Lung (tissue), 12 donors: ENCODE results near the gene KRT73. TPM values are rescaled to one million over a fixed set of nuclear protein-coding genes. Genes with fewer than 3 reads are reported as not detected.

Source experiments
- ATAC-seq: fragments of 200-7000 bp; cut with Tn5 transposase; one replicate; pipeline ENCODE4 v1.9.1; 2020; ENCODE audit warnings: moderate number of reproducible peaks; ENCODE audit not compliant: insufficient read depth, low FRiP score
- DNase-seq, 3 donors: peaks; one replicate each; pipeline ENCODE4 v3.0.0-alpha.2; 2013 to 2017
- H3K27ac ChIP-seq, 2 donors: one replicate each; pipeline ENCODE4 v1.5.1; 2013; ENCODE audit warnings: mild to moderate bottlenecking in 2 of 2, moderate library complexity in 2 of 2, control low read depth in 1 of 2, inconsistent platforms in 1 of 2, low read depth in 1 of 2, low read length in 1 of 2
- H3K27me3 ChIP-seq, 3 donors: one replicate each; pipeline ENCODE4 v1.5.1; 2013; ENCODE audit warnings: low read length in 2 of 3; ENCODE audit not compliant: control insufficient read depth in 3 of 3, insufficient read depth in 3 of 3
- H3K36me3 ChIP-seq, 4 donors: one replicate each; pipeline ENCODE4 v1.5.1; 2013; ENCODE audit warnings: low read length in 4 of 4, mild to moderate bottlenecking in 1 of 4, moderate library complexity in 1 of 4; ENCODE audit not compliant: control insufficient read depth in 4 of 4, insufficient read depth in 4 of 4
- H3K4me1 ChIP-seq, 5 donors: one replicate each; pipeline ENCODE4 v1.5.1; 2013; ENCODE audit warnings: low read length in 5 of 5, mild to moderate bottlenecking in 2 of 5, moderate library complexity in 1 of 5; ENCODE audit not compliant: control insufficient read depth in 5 of 5, insufficient read depth in 5 of 5
- H3K4me3 ChIP-seq: one replicate; pipeline ENCODE4 v1.5.1; 2013; ENCODE audit warnings: mild to moderate bottlenecking, control low read depth, moderate library complexity
- H3K9ac ChIP-seq, 2 donors: one replicate each; pipeline ENCODE4 v1.5.1; 2013; ENCODE audit warnings: low read length in 2 of 2, control low read depth in 1 of 2; ENCODE audit not compliant: insufficient read depth in 1 of 2
- H3K9me3 ChIP-seq, 4 donors: one replicate each; pipeline ENCODE4 v1.5.1; 2013; ENCODE audit warnings: low read length in 3 of 4, mild to moderate bottlenecking in 1 of 4, moderate library complexity in 1 of 4; ENCODE audit not compliant: control insufficient read depth in 4 of 4, insufficient read depth in 3 of 4
- WGBS, 2 donors: extraction: QIAGEN DNeasy Blood & Tissue Kit; methylation state at CpG; one replicate each; pipeline ENCODE4 v1.1.7; 2013; 5-methylcytosine and 5-hydroxymethylcytosine counted together
- polyA plus RNA-seq, 2 donors: library from polyadenylated mRNA; stranded (reverse); fragments of 200-250 nt; gene quantifications; one replicate each; pipeline ENCODE4 v1.2.1, GENCODE V29; 2013
- total RNA-seq, 2 donors: library from RNA; depleted of rRNA in 1 of 2; stranded (reverse); fragments of >200 nt in 1 of 2; gene quantifications; one replicate each; pipeline ENCODE4 v1.2.1, GENCODE V29; 2014 to 2021
- TF ChIP-seq, protein P1 (sequence below): IDR thresholded peaks from 2 replicates; pipeline ENCODE4 v1.5.1; 2012; ENCODE audit warnings: mild to moderate bottlenecking; ENCODE audit errors: control extremely low read depth, extremely low read depth
- donor health status: control.
- donor health status: control.
- donor health status: Bipolar disorder and iron deficiency.
- donor health status: healthy.
- donor health status: DM: yes; HTN: yes; CAD: no.

KRT73 gene
- total and polyA plus RNA-seq, 4 donors = 0.07 TPM; not detected in 3

DNA sequence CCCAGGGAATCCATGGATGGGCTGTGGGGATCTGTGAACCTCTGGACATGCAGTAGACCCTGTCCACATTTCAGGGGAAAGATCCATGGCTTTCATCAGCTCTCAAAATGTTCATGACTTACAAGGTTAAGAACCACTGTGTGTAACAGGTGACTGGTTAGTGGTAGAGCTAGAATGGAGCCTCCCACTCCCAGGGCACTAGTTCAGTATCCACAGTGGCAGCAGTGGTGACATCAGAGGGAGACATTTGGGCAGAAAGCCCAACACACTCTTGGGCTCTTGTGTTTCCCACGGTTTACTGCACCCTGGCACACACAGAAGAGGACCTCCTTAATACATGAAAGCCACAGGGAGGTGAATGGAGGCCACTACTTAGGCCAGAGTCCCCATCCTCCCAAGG is 53.8 kb downstream of the KRT73 start:
- ATAC-seq (no peak), DNase-seq (no peak)
- Histone ChIP-seq H3K9me3 (no peaks in the 10 kb centered on the region), H3K36me3 (no peaks in the 10 kb centered on the region), H3K4me1 (no peaks in the 10 kb centered on the region), H3K4me3 (no peak overlapping the region), H3K9ac (no peak overlapping the region), H3K27me3 (peaks cover 0 to 18% (median 0%) of the 10 kb centered on the region in 3 donors), H3K27ac (no peak overlapping the region)
- TF ChIP-seq, protein P1, sequence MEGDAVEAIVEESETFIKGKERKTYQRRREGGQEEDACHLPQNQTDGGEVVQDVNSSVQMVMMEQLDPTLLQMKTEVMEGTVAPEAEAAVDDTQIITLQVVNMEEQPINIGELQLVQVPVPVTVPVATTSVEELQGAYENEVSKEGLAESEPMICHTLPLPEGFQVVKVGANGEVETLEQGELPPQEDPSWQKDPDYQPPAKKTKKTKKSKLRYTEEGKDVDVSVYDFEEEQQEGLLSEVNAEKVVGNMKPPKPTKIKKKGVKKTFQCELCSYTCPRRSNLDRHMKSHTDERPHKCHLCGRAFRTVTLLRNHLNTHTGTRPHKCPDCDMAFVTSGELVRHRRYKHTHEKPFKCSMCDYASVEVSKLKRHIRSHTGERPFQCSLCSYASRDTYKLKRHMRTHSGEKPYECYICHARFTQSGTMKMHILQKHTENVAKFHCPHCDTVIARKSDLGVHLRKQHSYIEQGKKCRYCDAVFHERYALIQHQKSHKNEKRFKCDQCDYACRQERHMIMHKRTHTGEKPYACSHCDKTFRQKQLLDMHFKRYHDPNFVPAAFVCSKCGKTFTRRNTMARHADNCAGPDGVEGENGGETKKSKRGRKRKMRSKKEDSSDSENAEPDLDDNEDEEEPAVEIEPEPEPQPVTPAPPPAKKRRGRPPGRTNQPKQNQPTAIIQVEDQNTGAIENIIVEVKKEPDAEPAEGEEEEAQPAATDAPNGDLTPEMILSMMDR = no peak
- WGBS, 2 donors = 33 to 46% methylated on average over 1 of the region's 1 CpG

DNA sequence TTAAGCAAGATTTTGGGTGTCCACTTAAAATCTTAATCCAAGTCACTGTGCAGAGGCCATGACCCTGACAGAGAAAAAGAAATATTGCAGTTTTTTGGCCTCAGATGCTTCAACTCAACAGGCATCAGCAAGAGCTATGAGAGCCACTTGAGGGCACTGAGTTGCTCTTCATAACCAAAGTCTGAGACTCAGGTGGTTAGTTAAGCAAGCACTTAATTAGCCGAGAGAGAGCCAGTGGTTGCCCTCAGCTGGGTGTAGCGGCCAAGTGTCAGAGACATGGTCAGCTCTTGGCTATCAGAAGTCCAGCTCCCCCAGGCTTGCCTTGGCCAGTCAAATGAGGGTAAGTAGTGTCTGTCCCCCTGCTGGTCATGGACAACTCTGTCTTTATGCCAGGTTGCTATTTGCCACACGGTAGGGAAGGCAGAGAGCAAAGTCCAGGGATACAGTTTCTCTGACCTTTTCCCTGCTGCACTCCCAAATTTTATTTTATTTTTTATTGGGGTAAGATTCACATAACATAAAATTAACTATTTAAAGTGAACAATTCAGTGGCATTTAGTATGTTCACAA is 56.4 kb downstream of the KRT73 start:
- Histone ChIP-seq H3K4me1 (no peaks in the 10 kb centered on the region), H3K27ac (no peak overlapping the region), H3K27me3 (peaks cover 0 to 18% (median 0%) of the 10 kb centered on the region in 3 donors), H3K36me3 (no peaks in the 10 kb centered on the region), H3K4me3 (no peak overlapping the region), H3K9ac (no peak overlapping the region), H3K9me3 (no peaks in the 10 kb centered on the region)
- TF ChIP-seq, protein P1 = no peak
- no peak for DNase-seq
- 54 to 72% methylated on average over 3 of the region's 3 CpGs for WGBS, 2 donors
- ATAC-seq = peak; percentile 17

DNA sequence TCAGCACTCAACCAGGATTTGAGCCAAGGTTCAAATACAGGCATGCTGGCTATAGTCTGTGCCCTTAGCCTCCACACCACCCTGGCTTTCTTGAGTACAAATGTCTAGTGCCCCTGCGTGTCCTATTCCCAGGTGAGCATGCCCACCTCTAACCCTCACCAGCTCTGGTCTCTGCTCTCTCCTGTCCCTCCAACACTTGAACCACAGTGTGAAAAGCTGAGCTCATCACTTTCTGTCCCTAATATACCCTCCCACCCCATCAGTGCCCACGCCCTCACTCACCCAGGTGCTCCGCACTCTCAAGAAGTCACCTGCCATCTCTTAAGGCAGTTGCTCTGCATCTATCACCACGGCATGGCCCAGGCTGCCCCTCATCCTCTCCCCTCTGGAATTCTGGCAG is 58.4 kb downstream of the KRT73 start:
- Histone ChIP-seq H3K36me3 (no peaks in the 10 kb centered on the region), H3K4me3 (no peak overlapping the region), H3K9me3 (no peaks in the 10 kb centered on the region), H3K9ac (no peak overlapping the region), H3K4me1 (no peaks in the 10 kb centered on the region), H3K27me3 (peaks cover 0 to 16% (median 0%) of the 10 kb centered on the region in 3 donors), H3K27ac (no peak overlapping the region)
- 73 to 78% methylated on average over 4 of the region's 4 CpGs for WGBS, 2 donors
- TF ChIP-seq, protein P1 = no peak
- DNase-seq (no peak), ATAC-seq (no peak)

DNA sequence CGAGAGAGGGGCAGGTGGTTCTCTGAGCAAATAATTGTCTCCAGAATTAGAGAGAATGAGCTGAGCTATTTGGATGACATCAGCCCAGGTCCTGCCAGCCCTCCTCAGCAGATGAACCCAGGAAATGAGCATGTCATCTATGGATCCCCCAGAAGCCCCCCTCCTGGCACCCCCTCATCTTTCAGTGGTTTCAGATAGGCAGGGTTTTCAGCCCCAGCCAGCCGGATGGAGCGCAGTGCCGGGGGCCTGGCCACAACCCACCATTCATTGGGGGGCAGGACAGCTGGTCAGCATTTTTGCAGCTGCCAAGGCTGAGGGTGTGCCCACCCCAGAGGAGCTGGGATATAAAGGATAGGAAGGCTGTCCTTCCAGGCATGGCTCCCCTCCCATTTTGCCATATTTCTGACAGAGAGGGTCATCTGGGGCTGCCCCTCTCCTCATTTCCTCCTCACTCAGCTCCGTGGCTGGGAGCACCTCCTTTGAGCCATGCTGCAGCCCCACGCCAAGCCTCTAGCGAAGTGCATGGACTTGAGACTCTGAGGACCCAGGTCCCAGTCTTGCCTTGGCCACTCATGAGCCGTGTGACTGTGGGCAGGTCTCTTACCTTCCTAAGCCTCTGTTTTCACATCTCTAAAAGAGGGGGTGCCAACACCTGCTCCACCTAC is 59.4 kb downstream of the KRT73 start:
- Histone ChIP-seq H3K27ac (no peak overlapping the region), H3K4me1 (no peaks in the 10 kb centered on the region), H3K36me3 (no peaks in the 10 kb centered on the region), H3K4me3 (no peak overlapping the region), H3K27me3 (peaks cover 0 to 15% (median 0%) of the 10 kb centered on the region in 3 donors), H3K9me3 (no peaks in the 10 kb centered on the region), H3K9ac (no peak overlapping the region)
- DNase-seq (no peak), ATAC-seq (no peak)
- TF ChIP-seq, protein P1 = no peak
- 73 to 77% methylated on average over 8 of the region's 8 CpGs for WGBS, 2 donors
